Activated CD4-positive, CD25-positive, alpha-beta regulatory T cell (primary cell): ENCODE results near the gene ARL6IP6.

Experiments
- DNase-seq, 4 experiments: peaks; one replicate each; lab custom pipeline; 2025; lab: John Stamatoyannopoulos, UW

The ARL6IP6 gene

DNA sequence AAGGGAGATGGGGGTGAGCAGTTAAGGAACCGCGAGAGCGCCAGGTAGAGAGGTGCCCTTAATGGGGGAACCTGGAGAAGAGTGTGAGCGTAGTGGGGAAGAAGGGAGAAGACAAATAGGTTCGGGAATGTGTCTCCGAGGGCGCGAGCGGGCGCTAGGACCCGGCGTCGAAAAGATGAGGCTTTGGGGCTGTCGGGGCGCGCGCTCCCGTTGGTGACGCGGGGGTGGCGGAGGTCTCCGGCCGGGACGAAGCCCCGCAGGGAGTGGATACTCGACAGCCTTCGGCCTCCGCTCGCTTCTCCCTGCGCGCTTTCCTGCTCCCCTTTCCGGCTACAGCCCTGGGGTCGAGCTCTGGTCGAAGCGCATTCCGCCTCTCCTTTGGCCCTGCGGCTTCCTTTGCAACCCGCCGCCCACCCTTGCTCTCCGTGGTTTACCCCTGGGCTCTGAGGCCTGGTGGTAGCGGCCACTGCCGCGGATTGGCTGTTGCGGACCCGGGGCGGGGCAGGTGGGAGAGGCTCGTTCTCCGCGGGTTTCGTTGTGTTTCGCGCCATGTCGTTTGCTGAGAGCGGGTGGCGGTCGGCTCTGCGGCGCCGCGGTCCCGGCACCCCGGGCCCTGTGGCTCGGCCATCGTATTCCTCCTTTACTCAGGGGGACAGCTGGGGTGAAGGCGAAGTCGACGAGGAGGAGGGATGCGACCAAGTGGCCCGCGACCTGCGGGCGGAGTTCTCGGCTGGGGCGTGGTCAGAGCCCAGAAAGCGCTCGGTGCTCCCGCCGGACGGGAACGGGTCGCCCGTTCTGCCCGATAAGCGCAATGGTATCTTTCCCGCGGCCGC lies at the start of gene ARL6IP6:
Gene ARL6IP6 (plus strand): TSS at position 545 of the 833 bp plus-strand sequence. CDS start 5 bp downstream, at position 550.
- peak; percentile 86 to 88 (median 88) for DNase-seq

- DNase-seq, result no peak
These were observed 44.1 kb upstream of the ARL6IP6 start for GRCh38 chr2:152674334-152674733.

DNA sequence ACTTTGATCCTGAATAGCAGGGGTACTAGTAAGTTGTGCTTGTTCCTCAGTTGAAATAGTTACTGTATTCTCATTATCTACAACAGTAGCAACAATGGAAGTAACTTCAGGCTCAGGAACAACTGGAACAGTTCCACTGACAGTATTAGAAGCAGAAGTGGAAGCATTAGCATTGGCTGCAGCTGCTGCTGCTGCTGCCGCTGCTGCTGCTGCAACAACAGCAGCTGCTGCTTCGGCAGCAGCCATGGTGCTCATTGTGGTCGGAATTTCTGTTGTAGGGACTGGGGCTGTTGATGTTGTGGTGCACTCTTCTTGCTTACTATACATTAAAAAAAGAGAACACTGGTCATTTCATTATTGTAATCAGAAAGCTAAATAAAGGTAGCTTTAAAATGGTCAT lies 42.0 kb upstream of the ARL6IP6 start:
- DNase-seq, result no peak

DNA sequence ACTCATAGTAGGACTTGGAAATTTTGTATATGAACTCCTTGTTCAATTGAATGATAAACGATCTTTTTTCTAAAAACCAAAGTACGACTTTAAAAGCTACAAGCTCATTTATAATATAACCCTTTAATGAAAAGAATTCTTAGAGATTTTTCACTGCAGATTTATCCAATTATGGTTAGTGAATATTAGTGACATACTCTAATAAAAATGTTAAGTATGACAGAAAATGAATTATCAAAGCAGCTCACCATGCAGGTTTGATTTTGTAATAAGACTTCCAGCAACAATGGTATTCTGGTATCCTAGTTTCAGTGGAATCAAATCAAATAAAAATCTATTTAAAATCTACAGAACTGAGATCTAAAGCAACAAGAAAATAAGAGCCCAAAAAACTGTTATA lies 39.6 kb upstream of the ARL6IP6 start:
- DNase-seq, result no peak

GRCh38 chr2:152682663-152683062 lies 35.8 kb upstream of the ARL6IP6 start:
- DNase-seq, result no peak

DNA sequence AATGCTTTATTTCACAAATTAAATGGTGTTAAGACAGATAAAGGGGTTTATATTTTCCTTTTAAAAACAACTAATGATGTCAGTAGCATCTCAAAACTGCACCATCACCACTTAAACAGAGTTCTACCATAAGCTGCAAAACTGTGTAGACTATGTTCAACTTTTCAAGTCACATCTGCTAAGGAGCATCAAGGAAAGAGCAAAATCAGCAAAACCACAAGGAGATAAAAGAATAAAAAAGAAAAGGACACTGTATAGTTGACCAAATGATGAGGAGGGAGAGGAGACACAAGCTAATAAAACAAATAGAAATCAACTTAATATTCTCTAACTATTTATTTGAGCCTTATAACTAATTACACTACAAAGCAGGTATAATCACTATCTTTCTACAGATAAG lies 35.0 kb upstream of the ARL6IP6 start:
- no peak for DNase-seq

DNA sequence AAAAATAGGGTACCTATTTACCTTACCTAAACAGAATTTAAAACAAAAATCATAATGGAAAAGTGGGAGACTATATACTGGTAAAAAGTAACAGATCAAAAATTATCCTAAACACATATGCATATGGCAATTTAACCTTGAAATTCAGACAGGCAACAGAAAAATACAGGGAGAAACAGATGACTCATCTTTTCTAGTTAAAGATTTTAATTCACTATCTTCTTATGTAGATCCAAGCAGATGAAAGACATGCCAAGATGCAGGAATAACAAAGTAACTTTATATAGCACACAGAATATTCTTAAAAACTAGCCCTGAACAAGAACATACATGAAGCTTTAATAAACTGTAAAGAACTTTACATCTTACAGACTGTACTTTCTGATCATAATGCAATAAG lies 32.1 kb upstream of the ARL6IP6 start:
- no peak for DNase-seq

GRCh38 chr2:152693033-152693432 lies 25.4 kb upstream of the ARL6IP6 start:
- no peak for DNase-seq

DNA sequence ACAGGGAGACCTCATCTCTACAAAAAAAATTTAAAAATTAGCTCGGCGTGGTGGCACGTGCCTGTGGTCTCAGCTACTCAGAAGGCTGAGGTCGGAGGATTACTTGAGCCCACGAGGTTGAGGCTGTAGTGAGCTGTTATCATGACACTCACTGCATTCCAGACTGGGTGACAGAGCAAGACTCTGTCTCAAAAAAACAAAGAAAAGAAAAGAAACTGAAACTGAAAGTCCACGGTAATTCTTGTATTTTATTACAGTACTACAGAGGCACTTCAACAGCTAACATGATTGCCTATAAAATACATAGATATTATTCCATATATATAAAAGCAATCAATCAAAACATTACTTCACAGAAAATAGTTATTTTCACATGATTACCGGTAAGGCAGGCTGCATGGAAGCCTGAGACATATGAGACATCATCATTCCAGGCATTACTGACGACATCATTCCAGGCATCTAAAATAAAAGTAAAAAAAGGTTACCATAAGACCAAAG lies 24.2 kb upstream of the ARL6IP6 start:
- peak in 1 of 4 experiments; percentile 5 for DNase-seq

GRCh38 chr2:152695763-152696162 lies 22.7 kb upstream of the ARL6IP6 start:
- no peak for DNase-seq

- DNase-seq, result no peak
These were observed 21.9 kb upstream of the ARL6IP6 start for GRCh38 chr2:152696476-152696875.

DNA sequence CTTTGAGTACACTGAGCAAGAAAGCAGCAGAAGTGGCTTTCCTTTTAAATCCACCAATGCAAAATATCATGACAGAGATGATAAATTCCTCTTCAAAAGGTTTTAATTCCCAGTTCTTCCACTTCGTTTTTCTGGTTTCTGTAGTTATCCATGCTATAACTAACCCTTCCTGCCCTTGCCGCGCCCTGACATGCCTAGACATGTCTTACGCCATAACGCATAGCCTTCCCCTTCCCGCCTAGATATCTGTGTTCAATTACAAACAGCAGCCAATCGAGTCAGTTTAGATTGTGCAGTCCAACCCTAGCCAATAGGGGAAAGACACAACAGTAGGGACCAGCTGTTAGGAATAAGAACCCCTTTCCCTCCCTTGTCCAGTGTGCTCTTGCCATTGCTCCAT lies 17.2 kb upstream of the ARL6IP6 start:
- DNase-seq, result no peak

DNA sequence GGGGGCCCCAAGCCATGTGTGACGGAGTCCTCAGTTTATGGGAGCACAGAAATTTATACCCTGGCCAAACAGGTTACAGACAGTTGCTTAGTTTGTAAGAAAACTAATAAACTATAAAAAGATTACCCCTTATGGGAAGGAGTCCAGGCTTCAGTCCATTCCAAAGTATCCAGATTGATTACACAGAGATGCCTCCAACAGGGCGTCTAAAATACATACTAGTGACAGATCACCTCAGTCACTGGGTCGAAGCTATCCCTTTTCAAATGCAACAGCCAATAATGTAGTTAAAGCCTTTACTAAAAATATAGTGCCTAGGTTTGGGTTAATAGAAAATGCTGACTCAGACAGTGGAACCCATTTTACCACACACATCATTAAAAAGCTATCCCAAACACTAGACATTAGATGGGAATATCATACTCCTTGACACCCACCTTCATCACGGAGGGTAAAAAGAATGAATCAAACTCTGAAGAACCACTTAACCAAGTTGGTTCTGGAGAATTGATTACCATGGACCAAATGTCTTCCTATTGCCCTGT lies 11.9 kb upstream of the ARL6IP6 start:
- DNase-seq, result no peak

- no peak for DNase-seq
These were observed 9.7 kb upstream of the ARL6IP6 start for GRCh38 chr2:152708742-152709141.

- no peak for DNase-seq
These were observed 7.7 kb upstream of the ARL6IP6 start for GRCh38 chr2:152710713-152711112.

DNA sequence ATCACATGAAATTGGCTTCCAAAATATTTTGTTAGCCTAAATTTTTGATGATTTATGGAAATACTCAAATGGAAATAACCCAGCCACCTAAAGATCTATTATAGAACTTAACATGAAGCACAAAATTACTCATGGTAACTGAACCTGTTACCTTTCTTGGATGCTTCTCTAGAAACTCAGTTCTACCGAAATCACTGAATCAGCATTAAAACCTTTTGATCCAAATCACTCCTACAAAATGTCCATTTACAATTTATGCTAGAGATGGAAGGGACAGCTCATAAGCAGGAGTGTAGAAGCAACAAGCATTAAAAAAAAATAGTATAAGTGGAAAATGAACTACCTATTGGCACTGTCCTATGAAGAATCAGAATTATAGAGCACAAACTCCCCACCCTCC lies 3.3 kb upstream of the ARL6IP6 start:
- no peak for DNase-seq

- DNase-seq, result no peak
These were observed 2.5 kb upstream of the ARL6IP6 start for GRCh38 chr2:152715854-152716428.

DNA sequence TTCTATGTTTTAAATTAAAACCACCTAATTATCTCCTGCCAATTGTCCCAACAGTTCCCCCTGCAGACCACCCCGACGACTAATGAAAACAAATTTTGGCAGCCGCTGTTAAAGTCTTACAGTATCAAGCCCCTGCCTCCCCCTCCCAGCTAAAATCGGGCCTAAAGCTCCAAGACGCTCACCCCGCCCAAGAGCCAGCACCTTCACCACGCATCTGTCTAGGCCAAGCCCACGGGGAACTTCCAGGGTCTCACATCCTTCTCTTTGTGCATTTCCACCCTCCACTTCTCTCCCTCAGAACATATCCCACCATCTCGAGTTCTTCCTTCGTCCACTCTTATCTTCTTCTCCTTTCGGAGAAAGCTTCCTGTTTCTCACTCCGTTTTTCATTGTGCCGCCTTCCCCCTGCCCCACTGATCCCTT lies 1.6 kb upstream of the ARL6IP6 start:
- DNase-seq, result peak in 1 of 4 experiments; percentile 15

DNA sequence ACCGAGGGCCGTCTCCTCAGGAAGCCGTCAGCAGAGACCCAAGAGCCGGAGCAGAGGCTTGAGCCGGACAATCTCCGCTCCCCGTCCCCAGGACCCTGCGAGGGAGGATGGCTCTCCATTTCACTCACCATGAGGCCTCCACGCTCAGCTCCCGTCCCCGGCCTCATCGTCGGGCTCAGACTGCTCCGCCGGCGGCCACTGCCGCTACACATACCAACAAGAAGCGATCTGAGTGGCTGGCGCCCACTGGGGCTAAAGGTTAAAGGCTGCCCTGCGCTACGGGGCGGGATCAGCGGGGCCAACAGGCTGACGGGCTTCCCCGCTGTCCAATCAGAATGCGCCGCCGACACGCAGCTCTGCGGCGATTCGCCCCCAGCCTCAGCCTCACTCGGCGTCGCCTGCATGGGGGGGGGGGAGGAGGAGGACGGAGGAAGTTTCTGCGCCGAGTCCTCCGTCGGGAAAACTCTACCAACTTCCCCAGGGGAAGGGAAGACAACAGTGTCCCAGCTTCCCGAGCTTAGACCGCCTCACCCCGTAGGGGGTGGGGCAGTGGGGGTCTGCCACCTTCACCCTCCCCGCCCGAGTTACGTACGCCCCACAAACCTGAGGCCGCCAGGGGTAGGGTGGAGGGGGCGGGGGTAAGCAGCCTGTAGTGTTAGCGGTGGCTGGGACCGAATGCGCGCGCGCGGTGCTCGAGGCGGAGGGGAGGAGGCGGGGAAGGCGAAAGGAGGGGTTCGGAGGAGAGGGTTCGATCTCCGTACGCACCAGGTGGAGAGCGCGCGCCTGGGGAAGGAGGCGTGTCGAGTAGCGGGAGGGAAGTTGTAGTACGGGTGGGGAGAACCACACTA lies 968 bp upstream of the ARL6IP6 start, which contains the start of gene PRPF40A:
Gene PRPF40A (minus strand): TSS at position 234 of the 848 bp plus-strand sequence. CDS start 22 bp downstream, at position 212.
- DNase-seq, result peak; percentile 96 to 98 (median 98)

- DNase-seq, result no peak
These were observed 657 bp downstream of the ARL6IP6 start for GRCh38 chr2:152718909-152719645.

GRCh38 chr2:152720794-152721193 lies 2.4 kb downstream of the ARL6IP6 start:
- no peak for DNase-seq
